Omental fat pad (tissue), 4 donors: ENCODE data around the gene PLEKHM3. TPM values are rescaled to one million over a fixed set of nuclear protein-coding genes. Genes with fewer than 3 reads are reported as not detected.

Source experiments
- ATAC-seq: fragments of 150-250 bp; one replicate; pipeline ENCODE4 v1.9.1; 2016; ENCODE audit warnings: mild to moderate bottlenecking, moderate library complexity; ENCODE audit not compliant: low FRiP score
- DNase-seq: peaks from one replicate; pipeline ENCODE4 v3.0.0-alpha.2; 2019; ENCODE audit warnings: low spot score
- CTCF ChIP-seq, 3 donors: fragments of 450-650 bp; IDR thresholded peaks; one replicate each; pipeline ENCODE4 v1.5.1; 2016 to 2017; ENCODE audit warnings: antibody characterized with exemption in 3 of 3, mild to moderate bottlenecking in 3 of 3, moderate library complexity in 2 of 3
- total RNA-seq, 4 donors: library from RNA; depleted of rRNA; stranded (reverse); fragments of >200 nt; gene quantifications; one replicate each; pipeline ENCODE4 v1.1.0, GENCODE V29; 2016

Gene PLEKHM3
- total RNA-seq, 4 donors from 2014 or later, result 14.1 to 31.4 (median 24.2) TPM

GRCh38 chr2:207988975-207989374 lies 36.4 kb downstream of the PLEKHM3 start:
- ATAC-seq, result no peak

GRCh38 chr2:207987025-207987716 lies 38.2 kb downstream of the PLEKHM3 start:
- TF ChIP-seq CTCF (IDR thresholded peaks at IDR 0.05), result no peak
- no peak for ATAC-seq
- DNase-seq, result no peak

More at GRCh38 chr2:207988975-207989374, 36.4 kb downstream of the PLEKHM3 start:
- DNase-seq, result no peak
- no peak for TF ChIP-seq CTCF (IDR thresholded peaks at IDR 0.05)

- DNase-seq (no peak), ATAC-seq (no peak)
- TF ChIP-seq CTCF (IDR thresholded peaks at IDR 0.05), result no peak
Observed at GRCh38 chr2:207984765-207985480, 40.4 kb downstream of the PLEKHM3 start.

- TF ChIP-seq CTCF (IDR thresholded peaks at IDR 0.05), result no peak
- DNase-seq (no peak), ATAC-seq (no peak)
Observed at GRCh38 chr2:207983641-207984042, 41.7 kb downstream of the PLEKHM3 start.

- no peak for ATAC-seq
- TF ChIP-seq CTCF (IDR thresholded peaks at IDR 0.05), result no peak
- DNase-seq, result no peak
Observed at GRCh38 chr2:207978177-207978948, 47.0 kb downstream of the PLEKHM3 start.

GRCh38 chr2:207975921-207976320 lies 49.4 kb downstream of the PLEKHM3 start:
- TF ChIP-seq CTCF (IDR thresholded peaks at IDR 0.05), result no peak
- ATAC-seq (no peak), DNase-seq (no peak)
